RWPE2 (cell line): ENCODE measurements around the gene SCEL.

ENCODE experiments used
- ATAC-seq: fragments of 200-7000 bp; cut with Tn5 transposase; 3 replicates; pipeline ENCODE4 v1.9.1; 2021; ENCODE audit warnings: low read depth
- DNase-seq: peaks from one replicate; pipeline ENCODE4 v3.0.0-alpha.2; 2020; ENCODE audit warnings: low spot score
- H3K27ac ChIP-seq: fragments of 450-650 bp; 2 replicates; pipeline ENCODE4 v1.5.1; 2017; ENCODE audit warnings: mild to moderate bottlenecking; ENCODE audit not compliant: poor library complexity, severe bottlenecking
- H3K27me3 ChIP-seq: fragments of 250-450 bp; sonication (Bioruptor Pico); 2 replicates; pipeline ENCODE4 v1.5.1; 2021; ENCODE audit warnings: mild to moderate bottlenecking, moderate library complexity; ENCODE audit not compliant: insufficient read depth, poor library complexity, severe bottlenecking
- H3K36me3 ChIP-seq: fragments of 250-450 bp; sonication (Bioruptor Pico); 2 replicates; pipeline ENCODE4 v1.5.1; 2020; ENCODE audit warnings: low read depth, mild to moderate bottlenecking, moderate library complexity
- H3K4me1 ChIP-seq: fragments of 250-450 bp; sonication (Bioruptor Pico); 2 replicates; pipeline ENCODE4 v1.5.1; 2021; ENCODE audit warnings: mild to moderate bottlenecking, moderate library complexity; ENCODE audit not compliant: insufficient read depth, poor library complexity, severe bottlenecking
- H3K4me3 ChIP-seq: fragments of 250-450 bp; sonication (Bioruptor Pico); 2 replicates; pipeline ENCODE4 v1.5.1; 2021; ENCODE audit warnings: mild to moderate bottlenecking, moderate library complexity; ENCODE audit not compliant: severe bottlenecking
- H3K9me3 ChIP-seq: fragments of 250-450 bp; sonication (Bioruptor Pico); 2 replicates; pipeline ENCODE4 v1.5.1; 2021; ENCODE audit warnings: mild to moderate bottlenecking, moderate library complexity; ENCODE audit not compliant: severe bottlenecking
- CTCF ChIP-seq: fragments of 450-650 bp; IDR thresholded peaks from one replicate; pipeline ENCODE4 v1.5.1; 2017; ENCODE audit warnings: mild to moderate bottlenecking, moderate library complexity; ENCODE audit not compliant: poor library complexity, severe bottlenecking

SCEL gene

GRCh38 chr13:77548594-77548993 lies 13.1 kb downstream of the SCEL start:
- no peak overlapping the region for H3K27ac ChIP-seq
- DNase-seq (no peak), ATAC-seq (no peak)
- H3K36me3 ChIP-seq = no peaks in the 10 kb centered on the region
- H3K27me3 ChIP-seq = no peaks in the 10 kb centered on the region
- no peaks in the 10 kb centered on the region for H3K9me3 ChIP-seq
- H3K4me3 ChIP-seq = no peak overlapping the region
- no peak for TF ChIP-seq CTCF
- H3K4me1 ChIP-seq = peaks cover 13% of the 10 kb centered on the region

- no peak for TF ChIP-seq CTCF
- Histone ChIP-seq H3K4me3 (no peak overlapping the region), H3K27ac (no peak overlapping the region), H3K4me1 (peaks cover 11% of the 10 kb centered on the region), H3K36me3 (peaks cover under 1% of the 10 kb centered on the region; the same call in 1 of the 2 replicates), H3K9me3 (no peaks in the 10 kb centered on the region), H3K27me3 (no peaks in the 10 kb centered on the region)
- ATAC-seq (peak; percentile 31; the same call in 2 of the 3 replicates), DNase-seq (no peak)
Observed at GRCh38 chr13:77554069-77554468, 18.6 kb downstream of the SCEL start.

- Histone ChIP-seq H3K9me3 (no peaks in the 10 kb centered on the region), H3K36me3 (peaks cover 13% of the 10 kb centered on the region), H3K4me3 (no peak overlapping the region), H3K4me1 (peaks cover 16% of the 10 kb centered on the region), H3K27me3 (no peaks in the 10 kb centered on the region), H3K27ac (no peak overlapping the region)
- no peak for TF ChIP-seq CTCF
- ATAC-seq (no peak), DNase-seq (no peak)
Observed at GRCh38 chr13:77555246-77555645, 19.7 kb downstream of the SCEL start.

- Histone ChIP-seq H3K4me1 (peaks cover 16% of the 10 kb centered on the region), H3K36me3 (peaks cover 15% of the 10 kb centered on the region), H3K4me3 (no peak overlapping the region), H3K27me3 (no peaks in the 10 kb centered on the region), H3K9me3 (no peaks in the 10 kb centered on the region), H3K27ac (peak overlapping the region; percentile 53)
- TF ChIP-seq CTCF = no peak
- ATAC-seq (no peak), DNase-seq (no peak)
Observed at GRCh38 chr13:77558016-77558415, 22.5 kb downstream of the SCEL start.

- Histone ChIP-seq H3K36me3 (peaks cover 15% of the 10 kb centered on the region), H3K27me3 (no peaks in the 10 kb centered on the region), H3K4me1 (peaks cover 13% of the 10 kb centered on the region), H3K27ac (no peak overlapping the region), H3K9me3 (no peaks in the 10 kb centered on the region), H3K4me3 (no peak overlapping the region)
- ATAC-seq (no peak), DNase-seq (no peak)
- no peak for TF ChIP-seq CTCF
Observed at GRCh38 chr13:77563111-77563510, 27.6 kb downstream of the SCEL start.
